ENCODE measurements around the gene CRB1.
A peak's percentile ranks its signal among the peaks of the same experiment; 100 is the strongest.

The CRB1 gene

GRCh38 chr1:197422993-197423392, 154.9 kb downstream of the CRB1 start:
- DNase-seq (ENCODE audit: low read depth in 2 of 2): peak; percentile 36 to 70
- no peak overlapping the region for H3K4me3 ChIP-seq (replicated peaks in 1 of 2; ENCODE audit: low read depth in 2 of 2, low read length in 2 of 2)
- no peak for TF ChIP-seq CTCF (IDR thresholded peaks at IDR 0.05; ENCODE audit: low read depth, low read length)

DNA sequence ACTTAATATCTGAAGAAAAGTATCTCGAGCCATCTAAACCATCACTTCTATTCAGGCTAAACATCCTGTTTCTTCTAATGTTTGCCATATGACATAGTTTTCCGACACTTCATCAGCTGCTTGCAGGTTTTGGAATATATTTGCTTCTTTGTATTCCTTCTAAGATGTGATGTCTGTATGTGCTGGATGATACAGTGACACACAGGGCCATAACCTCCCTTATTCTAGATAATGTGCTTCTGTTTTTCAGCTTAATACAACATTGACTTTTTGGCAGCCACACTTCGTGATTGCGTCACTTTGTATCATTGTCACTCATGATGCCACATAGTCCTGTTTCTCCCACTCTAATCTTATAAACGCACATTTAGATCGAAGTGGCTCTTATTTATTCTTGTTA, 156.3 kb downstream of the CRB1 start:
- no peak overlapping the region for H3K4me3 ChIP-seq (replicated peaks in 1 of 2; ENCODE audit: low read depth in 2 of 2, low read length in 2 of 2)
- no peak for TF ChIP-seq CTCF (IDR thresholded peaks at IDR 0.05; ENCODE audit: low read depth, low read length)
- no peak for DNase-seq (ENCODE audit: low read depth in 2 of 2)

DNA sequence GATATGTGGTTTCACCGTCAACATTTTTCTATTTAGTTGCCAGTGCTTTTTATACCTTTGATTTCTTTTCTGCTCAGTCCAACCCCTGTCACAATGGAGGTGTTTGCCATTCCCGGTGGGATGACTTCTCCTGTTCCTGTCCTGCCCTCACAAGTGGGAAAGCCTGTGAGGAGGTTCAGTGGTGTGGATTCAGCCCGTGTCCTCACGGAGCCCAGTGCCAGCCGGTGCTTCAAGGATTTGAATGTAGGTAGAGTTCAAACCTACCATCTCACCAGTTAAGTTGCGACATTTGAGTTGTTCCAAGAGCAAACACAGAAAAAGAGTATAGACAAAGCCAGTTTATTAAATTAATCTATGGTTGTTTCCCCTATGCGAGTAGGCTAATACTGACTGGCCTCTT, 161.3 kb downstream of the CRB1 start:
- no peak for DNase-seq (ENCODE audit: low read depth in 2 of 2)
- H3K4me3 ChIP-seq (replicated peaks in 1 of 2; ENCODE audit: low read depth in 2 of 2, low read length in 2 of 2): no peak overlapping the region
- no peak for TF ChIP-seq CTCF (IDR thresholded peaks at IDR 0.05; ENCODE audit: low read depth, low read length)

- peak in 1 of 2 donors; percentile 44 for DNase-seq (ENCODE audit: low read depth in 2 of 2)
- H3K4me3 ChIP-seq (replicated peaks in 1 of 2; ENCODE audit: low read depth in 2 of 2, low read length in 2 of 2): no peak overlapping the region
- no peak for TF ChIP-seq CTCF (IDR thresholded peaks at IDR 0.05; ENCODE audit: low read depth, low read length)
These were observed 167.2 kb downstream of the CRB1 start for GRCh38 chr1:197435224-197435623.

GRCh38 chr1:197437601-197438000, 169.5 kb downstream of the CRB1 start:
- DNase-seq (ENCODE audit: low read depth in 2 of 2): no peak
- no peak for TF ChIP-seq CTCF (IDR thresholded peaks at IDR 0.05; ENCODE audit: low read depth, low read length)
- no peak overlapping the region for H3K4me3 ChIP-seq (replicated peaks in 1 of 2; ENCODE audit: low read depth in 2 of 2, low read length in 2 of 2)

DNA sequence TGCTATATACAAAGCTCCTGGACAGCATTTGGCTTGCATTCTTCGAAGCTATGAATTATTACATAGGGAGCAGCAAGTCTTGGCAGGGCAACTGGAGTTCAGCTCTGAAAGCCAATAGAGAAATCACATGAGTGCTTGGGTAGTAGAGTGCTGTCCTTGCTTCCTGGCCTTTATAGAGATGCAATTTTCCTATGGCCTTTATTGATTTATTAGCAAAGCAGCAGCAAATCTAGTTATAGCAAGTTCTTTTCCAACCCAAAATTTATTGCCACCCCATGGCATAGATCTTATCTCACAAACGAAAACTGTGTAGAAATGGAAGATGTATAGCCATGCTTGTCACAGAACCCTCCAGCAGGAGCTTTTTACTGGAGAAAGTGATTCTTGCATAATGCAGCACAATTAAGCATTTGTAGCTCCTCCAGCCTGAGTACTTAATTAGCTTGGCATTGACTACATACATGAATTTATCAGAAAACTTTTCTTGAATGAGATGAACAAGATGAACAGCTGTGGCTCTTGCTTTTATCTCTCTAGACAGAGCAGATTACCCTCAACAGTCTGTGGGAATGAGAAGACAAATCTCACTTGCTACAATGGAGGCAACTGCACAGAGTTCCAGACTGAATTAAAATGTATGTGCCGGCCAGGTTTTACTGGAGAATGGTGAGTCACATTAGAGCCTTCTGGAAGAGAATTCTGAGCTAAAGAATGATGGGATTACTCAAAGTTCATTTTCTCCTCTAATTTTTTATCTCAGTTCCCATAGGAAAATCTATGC, 170.1 kb downstream of the CRB1 start:
- H3K4me3 ChIP-seq (replicated peaks in 1 of 2; ENCODE audit: low read depth in 2 of 2, low read length in 2 of 2): no peak overlapping the region
- TF ChIP-seq CTCF (IDR thresholded peaks at IDR 0.05; ENCODE audit: low read depth, low read length): no peak
- peak in 1 of 2 donors; percentile 72 for DNase-seq (ENCODE audit: low read depth in 2 of 2)
